Gastrocnemius medialis (tissue), 4 donors: ENCODE measurements around the gene NCOA3.

ENCODE experiments used
- CTCF ChIP-seq, 5 experiments: fragments of 450-650 bp in 3 of 5; fragments of 200-600 bp in 2 of 5; sonication (generic) in 2 of 5; IDR thresholded peaks in 4 of 5; conservative IDR thresholded peaks in 1 of 5; 1 replicate in 4 of 5; 2 replicates in 1 of 5; pipeline ENCODE4 v1.5.1; 2016 to 2019; ENCODE audit warnings: antibody characterized with exemption in 5 of 5, mild to moderate bottlenecking in 3 of 5, moderate library complexity in 3 of 5
- POLR2A ChIP-seq, 2 donors: fragments of 450-650 bp; IDR thresholded peaks; one replicate each; pipeline ENCODE4 v1.6.1; 2017; ENCODE audit warnings: antibody characterized with exemption in 2 of 2, mild to moderate bottlenecking in 2 of 2, moderate library complexity in 2 of 2

DNA sequence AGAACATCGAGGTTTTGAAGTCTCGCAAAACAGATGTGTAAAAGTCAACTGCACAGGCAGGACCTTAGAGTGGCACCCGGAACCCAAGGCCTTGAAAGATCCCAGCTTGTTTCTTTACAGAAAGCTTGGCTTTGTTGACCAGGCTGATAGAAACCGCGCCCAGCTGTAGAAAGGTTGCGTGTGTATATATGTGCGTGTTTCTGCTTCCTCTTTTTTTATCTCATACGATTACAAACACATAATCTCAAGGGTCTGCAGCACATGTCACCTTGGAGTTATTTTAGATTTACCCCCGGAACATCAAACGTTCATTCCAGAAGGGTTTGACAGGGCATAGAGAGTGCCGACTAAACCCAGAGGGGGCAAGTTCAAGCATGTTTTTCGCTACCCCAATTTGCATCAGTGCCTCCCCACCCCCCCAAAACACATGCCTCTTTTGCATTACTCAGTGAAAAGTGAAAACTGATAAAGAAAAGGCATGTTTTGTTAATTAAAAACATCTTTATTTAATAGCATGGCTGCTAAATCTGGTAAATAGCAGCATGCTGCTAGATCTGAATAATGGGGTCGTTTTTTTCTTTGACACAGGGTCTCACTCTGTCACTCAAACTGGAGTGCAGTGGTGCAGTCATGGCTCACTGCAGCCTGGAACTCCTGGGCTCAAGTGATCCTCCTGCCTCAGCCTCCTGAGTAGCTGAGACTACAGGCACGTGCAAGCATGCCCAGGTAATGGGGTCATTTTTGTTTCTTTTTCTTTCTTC lies 33.2 kb upstream of the NCOA3 start:
- no peak for TF ChIP-seq CTCF (IDR thresholded peaks at IDR 0.05 in 4 of 5, conservative IDR thresholded peaks at IDR 0.05 in 1 of 5)
- no peak for TF ChIP-seq POLR2A (IDR thresholded peaks at IDR 0.05)
